ENCODE measurements around the gene ATP8B4.

GRCh38 chr15:50065279-50065678 is 53.8 kb downstream of the ATP8B4 start:
- no peak for TF ChIP-seq YBX1 (IDR thresholded peaks at IDR 0.05)
- TF ChIP-seq CTCF (IDR thresholded peaks at IDR 0.05 in 2 of 3, conservative IDR thresholded peaks at IDR 0.05 in 1 of 3; ENCODE audit: control insufficient read depth in 2 of 3, extremely low read depth in 1 of 3, insufficient read depth in 1 of 3, low read depth in 3 of 3, low read length in 3 of 3): no peak
- TF ChIP-seq CBX3 (IDR thresholded peaks at IDR 0.05; ENCODE audit: borderline replicate concordance, low read depth): no peak
- TF ChIP-seq EZH2 (IDR thresholded peaks at IDR 0.05; ENCODE audit: borderline replicate concordance, control insufficient read depth, low read depth, low read length): no peak

All from GM12878 (cell line).